CD4-positive, alpha-beta T cell treated with Interleukin-15 for 4 hours (primary cell): ENCODE measurements around the gene LIMS2.

Experiments used
- DNase-seq: peaks from one replicate; pipeline ENCODE4 v3.0.0-alpha.2; 2020; ENCODE audit warnings: low spot score

The LIMS2 gene

DNA sequence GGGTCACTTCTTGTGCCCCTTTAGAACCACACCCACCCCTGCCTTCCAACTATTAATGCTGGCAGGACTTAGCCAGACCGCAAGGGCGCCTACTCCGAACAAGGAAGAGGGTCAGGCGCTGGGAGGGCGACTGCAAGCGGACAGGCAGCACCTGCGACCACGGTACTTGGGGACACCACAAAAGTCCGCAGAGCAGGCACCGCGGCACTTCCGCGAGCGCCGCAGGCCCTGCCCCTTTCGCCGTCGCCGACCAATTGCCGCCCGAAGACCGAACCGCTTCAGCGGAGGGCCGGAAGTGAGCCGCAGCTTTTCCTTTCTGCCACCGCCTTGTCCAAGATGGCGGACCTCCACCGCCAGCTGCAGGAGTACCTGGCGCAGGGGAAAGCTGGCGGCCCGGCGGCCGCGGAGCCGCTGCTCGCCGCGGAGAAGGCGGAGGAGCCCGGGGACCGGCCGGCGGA, 25.9 kb upstream of the LIMS2 start, which contains the start of gene SFT2D3:
Gene SFT2D3 (plus strand): TSS at position 305 of the 458 bp plus-strand sequence. CDS start 32 bp downstream, at position 337.
- peak; percentile 92 for DNase-seq

DNA sequence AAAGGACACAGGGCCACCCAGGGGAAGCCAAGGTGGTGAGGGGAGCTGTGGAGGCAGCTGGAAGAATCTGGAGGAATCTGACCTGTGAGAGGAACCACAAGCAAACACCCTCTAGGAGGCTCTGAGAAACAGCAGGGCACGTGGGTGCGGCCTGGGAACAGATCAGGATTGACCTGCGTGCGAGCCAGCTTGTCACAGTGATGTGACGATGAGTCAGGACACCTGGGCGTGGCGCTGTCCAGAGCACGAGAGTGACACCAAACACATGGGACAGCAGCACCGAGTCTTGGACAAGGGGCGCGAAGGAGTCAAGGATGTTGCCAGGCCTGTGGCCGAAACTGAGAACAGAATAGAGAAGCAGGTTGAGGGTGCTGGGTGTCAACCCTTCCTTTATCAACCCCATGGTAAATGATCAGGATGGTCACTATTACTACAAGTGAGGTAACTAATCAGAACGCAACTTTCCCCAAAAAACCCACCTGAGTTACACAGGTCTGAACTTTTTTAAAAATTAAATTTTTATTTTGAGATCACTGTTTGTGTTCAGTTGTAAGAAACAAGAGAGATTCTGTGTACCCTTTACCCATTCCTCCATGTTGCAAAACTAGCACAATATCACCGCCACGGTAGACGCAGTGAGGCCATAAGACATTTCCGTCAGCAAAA, 25.3 kb upstream of the LIMS2 start:
- peak; percentile 31 for DNase-seq

DNA sequence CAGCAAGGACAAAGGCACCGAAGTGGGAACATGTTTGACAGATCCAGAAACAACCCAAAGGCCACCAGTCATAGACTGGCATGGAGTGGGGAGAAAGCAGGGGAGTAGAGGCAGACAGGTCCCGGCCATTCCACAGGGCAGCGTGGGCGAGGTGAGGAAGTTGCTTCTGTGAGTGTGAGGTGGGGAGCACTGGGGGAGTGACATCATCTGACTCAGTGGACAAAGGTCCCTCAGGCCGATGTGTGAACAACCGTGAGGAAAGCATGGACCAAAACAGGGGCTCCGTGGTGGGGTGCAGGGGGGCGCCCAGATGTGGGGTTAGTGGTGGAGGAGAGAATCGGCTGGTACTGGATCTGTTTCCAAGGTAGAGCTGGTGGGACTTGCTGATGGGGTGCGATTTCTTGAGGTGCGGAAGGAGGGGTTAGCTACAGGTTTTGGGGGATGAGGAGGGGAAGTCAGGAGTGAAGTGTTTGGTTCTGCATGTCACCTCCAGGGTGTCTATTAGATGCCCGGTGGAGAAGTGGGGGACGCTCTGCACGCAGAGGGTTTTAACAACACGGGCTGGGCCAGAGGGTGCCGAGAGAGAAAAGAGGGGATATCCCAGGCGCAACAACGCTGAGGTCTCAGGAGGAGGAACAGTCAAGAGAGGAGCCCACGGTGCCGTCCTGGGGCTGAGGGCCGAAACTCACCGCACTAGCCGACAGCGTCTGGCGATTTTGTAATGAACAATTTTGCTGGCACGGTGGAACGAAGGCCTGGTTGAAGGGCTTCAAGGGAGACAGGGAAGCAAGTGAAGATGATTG, 23.4 kb upstream of the LIMS2 start:
- no peak for DNase-seq

DNA sequence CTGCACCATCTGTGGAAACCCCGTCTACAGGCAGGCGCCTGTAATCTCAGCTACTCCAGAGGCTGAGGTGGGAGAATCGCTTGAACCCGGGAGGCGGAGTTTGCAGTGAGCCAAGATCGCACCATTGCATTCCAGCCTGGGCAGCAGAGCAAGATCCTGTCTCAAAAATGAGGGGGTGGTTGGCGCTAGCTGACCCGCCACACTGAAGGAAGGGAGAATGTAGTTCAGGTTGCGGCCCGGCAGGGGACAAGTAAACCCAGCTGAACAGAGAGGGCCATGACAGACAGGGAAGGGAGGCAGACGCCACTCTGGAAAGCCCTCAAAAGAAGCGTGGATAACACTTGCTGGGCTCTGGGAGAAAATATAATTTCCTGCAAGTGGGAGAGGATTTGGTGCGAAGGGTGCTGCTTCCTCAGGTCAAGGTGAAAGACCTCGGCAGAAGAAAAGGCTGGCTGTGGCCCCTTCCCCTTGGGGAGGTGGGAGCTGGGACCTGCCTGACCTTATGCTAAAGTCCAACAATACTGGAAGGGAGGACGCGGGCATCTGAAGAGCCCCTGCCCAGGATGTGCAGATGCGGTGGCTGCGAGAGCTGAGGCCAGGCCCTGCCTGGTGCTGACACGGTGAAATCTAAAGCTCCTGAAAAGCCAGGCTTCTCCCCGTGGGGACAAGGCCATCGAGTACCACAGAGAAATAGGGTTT, 22.3 kb upstream of the LIMS2 start:
- DNase-seq, result no peak

DNA sequence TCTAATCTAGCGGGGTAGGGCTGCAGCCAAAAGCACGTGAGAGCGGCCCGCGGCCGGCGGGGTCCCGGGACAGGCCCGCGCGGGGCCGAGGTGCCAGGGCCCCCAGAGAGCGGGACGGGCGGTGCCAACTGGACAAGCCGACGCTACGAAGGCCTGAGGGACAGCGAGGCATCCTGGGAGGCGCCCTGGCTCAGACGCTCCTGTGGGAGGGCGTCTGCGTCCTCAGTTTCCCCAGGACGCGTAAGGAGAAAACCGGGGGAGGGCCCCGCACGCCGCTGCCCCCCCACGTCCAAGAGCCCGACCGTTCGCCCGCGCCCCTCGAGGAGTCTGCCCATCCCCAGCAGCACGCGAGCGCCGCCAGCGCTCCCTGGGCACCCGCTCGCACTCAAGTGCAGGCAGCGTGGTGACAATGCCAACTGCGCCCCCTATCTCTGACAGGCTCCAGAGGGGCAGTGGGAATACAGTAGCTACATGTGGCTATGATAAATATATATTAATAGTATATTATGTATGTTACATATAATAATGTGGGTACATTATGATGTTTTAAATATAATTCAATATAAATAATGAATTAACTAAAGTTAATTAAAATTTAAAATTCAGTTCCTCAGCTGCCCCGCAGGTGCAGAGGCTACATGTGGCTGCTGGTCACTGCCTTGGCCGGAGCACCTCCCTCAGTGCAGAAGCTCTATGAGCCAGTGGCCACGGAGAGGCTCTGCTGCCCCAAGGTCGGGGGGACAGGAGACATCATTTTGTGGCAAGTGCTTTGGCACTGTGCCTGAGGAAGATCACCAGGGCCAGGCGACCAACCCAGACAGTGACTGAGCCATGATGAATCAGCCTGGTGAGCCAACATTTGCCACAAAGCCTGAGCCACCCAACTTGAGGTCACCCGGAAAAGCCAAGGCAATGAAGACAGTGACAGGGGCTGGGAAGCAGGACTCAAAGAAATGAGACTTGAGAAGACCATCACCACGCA, 20.5 kb upstream of the LIMS2 start:
- peak; percentile 41 for DNase-seq

DNA sequence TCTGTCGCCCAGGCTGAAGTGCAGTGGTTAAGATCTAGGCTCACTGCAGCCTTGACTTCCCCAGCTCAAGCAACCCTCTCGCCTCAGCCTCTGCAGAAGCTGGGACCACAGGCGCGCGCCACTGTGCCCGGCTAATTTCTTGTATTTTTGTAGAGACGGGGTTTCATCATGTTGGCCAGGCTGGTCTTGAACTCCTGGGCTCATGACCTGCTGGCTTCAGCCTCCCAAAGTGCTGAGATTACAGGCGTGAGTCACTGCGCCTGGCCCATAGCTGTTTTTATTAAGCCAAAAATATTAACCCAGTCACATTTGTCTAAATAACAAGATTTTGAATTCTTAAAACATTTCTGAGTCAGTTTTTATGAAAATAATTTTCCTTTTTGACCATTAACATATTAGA, 19.7 kb upstream of the LIMS2 start:
- no peak for DNase-seq

DNA sequence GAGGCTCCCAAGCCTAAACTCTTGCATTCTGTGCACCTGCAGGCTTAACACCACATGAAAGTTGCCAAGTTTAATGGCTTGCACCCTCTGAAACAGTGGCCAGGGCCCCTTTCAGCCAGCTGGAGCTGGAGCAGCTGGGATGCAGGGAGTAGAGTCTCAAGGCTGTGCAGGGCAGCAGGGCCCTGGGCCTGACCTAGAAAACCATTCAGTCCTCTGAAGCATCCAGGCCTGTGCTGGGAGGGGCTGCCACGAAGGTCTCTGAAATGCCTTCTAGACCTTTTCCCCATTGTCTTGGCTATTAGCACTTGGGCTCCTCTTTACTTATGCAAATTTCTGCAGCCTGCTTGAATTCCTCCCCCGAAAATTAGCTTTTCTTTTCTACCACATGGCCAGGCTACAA, 15.4 kb upstream of the LIMS2 start:
- no peak for DNase-seq

DNA sequence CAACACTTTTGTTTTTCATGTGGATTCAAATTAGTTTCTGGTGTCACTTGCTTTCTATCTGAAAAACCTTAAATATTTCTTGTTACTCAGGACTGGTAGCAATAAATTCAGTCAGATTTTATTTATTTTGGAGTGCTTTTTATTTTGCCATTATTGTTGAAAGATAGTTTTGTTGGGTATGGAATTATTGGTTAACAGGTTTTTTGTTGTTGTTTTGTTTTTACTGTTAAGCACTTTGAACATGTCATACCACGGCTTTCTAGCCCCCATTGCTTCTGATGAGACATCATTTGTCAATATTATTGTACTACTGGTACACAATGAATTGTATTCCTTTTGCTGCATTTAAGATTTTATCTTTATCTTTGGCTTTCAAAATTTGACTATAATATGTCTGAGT, 13.1 kb upstream of the LIMS2 start:
- no peak for DNase-seq

DNA sequence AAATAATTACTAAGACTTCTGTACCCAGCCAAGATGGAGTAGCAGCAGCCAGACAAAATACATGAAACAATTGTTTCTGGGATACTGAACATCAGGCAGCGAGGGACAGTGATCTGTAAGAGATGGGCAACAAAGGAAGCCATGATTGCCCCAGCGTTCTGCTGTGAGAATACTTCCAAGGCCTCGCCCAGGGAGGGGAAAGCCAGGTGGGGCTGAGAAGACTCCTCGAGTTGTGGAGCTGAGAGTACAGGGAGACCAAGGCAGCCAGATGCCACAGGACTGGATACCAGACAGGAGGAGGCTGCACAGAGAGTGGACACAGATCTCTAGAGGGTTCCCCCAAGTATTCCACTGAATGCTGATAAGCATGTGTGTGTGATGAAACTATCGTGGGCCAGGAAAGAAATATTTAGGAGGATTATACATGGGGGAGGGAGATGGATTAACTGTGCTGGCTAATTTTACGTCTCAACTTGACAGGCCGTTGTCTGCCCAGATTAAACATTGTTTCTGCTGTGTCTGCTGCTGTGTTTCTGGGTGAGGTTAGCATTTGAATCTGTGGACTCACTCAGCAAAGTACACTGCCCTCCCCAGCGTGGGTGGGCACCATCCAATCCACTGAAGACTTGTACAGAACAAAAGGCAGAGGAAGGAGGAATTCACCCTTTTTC, 10.2 kb upstream of the LIMS2 start:
- DNase-seq, result no peak

DNA sequence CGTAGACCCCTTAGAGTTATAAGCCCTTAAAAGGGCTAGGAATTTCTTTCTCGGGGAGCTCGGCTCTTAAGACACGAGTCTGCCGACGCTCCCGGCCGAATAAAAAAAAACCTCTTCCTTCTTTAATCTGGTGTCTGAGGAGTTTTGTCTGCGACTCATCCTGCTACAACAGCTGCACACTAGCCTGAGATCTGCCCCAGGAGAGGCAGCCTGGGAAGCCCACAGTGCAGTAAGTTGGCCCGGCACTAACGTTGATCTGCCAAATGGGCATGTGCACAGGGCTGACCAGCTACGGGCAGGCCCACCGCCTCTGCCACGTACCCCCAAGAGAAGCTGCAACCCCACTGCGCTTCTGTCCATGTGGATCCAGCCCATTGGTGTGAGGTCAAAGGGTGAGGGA, 8.4 kb upstream of the LIMS2 start:
- no peak for DNase-seq

DNA sequence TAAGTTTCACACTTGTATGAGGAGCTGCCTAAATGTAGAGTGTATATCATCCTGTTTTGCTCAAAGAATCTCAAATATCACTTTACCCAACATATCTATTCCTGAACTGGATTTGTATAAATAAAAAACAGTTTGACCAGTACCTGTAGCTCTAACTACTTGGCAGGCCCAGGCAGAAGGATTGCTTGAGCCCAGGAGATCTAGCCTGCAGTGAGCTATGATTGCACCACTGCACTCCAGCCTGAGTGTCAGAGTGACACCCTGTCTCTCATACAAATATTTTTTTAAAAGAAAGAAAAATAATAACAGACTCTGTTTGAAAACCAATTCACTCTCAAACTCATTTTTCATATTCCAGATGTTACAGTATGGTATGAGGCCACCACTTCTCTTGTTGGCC, 7.7 kb upstream of the LIMS2 start:
- DNase-seq, result no peak

DNA sequence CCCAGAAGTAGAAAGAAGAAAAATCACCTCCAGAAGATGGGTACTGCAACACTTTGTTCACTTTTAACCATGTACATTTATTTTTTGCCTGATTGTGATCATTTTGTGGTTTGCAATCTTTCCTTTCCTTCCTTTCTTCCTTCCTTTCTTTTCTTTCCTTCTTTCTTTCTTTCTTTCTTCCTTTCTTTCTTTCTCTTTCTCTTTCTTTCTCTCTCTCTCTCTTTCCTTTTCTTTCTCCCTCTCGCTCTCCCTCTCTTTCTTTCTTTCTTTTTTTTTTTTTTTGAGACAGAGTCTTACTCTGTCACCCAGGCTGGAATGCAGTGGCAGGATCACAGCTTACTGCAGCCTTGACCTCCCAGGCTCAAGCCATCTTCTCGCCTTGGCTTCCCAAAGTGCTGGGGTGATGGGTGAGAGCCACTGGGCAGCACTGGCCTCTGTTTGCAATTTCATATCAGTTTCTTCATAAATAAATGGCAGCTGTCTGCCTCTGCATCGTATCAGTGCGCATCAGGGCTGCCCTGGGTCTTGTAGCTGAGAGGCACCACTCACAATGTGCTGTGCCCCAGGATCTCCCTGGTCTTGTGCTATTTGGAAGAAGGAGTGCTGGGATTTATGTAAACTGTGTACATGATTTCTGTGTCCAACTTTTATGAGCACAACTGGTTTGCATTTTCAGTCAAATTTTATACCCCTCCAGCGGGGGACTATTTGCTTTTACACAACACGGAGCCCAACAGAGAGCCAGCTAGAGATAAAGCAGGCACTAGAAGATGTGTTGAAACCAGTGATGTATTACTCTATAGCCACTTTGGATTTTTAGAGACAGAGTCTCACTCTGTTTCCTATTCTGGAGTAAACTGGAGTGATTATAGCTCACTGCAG, 6.9 kb upstream of the LIMS2 start:
- no peak for DNase-seq

DNA sequence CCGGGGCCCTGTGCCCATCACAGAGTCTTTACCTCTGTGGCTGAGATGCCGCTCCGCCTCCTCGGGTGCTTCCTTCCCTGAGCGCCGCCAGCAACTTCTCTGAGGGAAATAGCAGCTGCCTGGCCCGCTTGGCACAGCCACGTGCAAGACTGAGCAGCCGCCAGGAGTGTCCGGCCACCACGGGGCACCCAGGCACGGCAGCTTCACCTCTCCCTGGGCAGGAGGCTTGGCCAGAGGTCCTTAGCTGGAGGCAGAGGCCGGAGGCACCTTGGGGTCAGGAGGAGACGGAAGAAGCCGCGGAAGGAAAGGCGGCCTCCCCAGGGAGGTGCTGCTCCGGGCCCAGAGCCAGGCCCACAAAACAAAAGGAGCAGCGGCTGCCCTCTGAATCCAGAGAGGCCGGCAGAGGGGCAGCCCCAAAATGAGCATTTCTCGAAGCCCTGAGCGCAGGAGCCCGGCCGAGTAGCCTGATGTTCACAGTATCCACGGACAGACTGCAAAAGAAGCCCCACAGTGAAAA, 6.0 kb upstream of the LIMS2 start:
- DNase-seq, result no peak

DNA sequence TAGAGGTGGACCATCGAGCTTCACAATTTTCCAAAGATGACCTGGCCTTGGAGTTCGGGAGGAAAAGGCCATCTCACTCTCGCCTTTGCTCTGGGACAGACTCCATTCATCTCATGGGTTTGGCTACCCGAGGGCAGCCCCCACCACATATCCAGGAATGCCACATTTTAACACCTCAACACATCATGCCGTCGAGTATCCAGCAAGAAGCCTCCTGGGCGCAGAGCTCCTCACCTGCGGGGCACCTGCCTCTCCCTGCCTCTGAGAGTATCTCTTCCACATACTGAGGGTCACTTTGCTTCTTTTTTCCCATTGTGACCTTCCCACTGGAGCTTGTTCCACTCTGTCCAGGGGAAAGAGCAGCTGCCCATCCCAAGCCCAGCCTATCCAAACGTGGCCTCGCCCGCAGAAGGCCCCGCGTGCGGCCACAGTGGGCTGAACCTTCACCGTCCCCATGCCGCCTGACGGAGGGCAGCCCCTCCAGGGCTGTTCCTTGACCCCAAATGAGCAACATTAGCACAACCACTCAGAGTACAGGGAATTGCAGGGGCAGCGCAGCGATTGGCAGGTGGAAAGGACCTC, 5.5 kb upstream of the LIMS2 start:
- DNase-seq, result no peak

DNA sequence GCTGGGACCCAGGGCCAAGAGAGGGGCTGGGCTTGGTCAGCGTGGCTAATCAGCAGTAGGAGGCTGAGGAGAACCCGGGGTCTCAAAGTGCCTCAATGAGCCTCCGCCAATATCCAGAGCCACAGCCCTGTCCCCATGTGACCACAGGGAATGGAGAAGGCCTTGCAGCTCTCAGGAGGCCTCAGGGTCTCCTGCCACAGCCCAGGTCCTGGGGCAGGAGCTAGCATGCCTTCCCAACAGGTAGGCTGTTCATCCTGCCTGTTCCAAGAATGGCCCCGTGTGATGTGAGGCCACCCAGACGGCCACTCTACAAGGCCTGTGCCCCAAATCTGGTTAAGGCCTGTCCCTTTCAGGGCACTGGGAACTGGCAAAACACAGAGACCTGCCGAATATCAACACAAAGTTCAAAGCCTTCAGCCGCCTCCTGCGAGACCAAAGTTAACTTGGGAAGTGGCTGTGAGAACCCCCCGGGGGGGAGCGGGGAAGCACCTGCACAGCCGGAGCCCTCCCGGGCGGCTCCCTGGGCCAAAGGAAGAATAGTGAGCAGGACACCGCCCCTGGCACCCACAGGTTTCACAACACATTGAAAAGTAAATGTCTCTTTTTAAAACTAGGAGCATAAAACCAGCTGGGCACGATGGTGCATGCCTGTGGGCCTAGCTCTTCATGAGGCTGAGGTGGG, 4.5 kb upstream of the LIMS2 start:
- no peak for DNase-seq

DNA sequence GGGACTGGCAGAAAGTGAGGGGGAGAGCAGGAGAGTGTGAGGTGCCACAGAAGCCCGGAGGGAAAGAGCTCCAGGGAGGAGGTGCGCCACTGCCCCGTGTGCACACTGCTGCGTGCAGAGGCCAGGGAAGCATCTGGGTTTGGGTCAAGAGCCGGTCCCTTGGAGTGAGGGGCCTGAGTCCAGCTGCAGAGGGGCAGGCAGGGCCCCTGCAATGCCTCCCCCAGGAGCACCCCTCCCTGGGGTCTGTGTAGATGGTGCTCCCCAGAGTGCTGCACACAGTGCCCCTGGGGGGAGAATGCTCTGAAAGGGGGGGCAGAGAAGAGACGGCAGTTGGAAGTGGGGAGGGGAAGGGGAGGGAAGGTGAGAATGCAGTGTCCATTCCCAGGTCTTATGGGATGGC, 3.7 kb upstream of the LIMS2 start:
- no peak for DNase-seq

DNA sequence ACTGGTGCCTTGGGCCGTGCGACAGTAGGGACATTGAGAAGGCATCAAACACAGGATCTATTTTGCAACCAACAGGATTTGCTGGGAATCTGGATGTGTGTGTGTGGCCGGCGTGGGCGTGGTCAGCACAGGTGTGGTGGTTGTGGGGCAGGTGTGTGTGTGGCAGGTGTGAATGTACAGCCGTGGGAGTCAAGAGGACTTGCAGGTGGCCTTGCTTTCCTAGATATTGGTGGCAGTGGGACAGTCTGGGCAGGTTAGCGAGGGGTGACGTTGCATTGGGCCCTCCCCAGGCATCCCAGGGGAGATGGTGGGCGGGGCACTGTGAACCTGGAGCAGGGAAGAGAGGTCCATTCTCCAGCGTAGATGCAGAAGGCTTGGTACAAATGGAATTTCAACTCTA, 3.2 kb upstream of the LIMS2 start:
- no peak for DNase-seq

DNA sequence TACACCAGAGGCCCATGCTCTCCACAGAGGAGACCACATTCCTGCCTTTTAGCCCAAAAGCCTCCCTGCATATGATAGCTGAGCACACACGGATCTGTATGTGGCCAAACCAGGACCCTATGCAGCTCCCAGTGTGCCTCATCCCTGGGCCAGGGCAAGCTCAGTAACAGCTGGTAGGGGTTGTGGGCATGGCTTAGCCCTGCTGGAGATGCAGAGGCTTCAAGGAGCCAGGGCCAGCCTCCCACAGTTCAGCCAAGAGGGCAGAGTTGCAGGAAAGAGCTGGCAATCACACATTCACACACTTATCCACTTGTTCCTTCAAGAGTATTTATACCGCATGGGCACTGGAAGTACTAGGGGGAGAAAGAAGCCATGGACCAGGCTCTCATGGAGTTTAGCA, 1.6 kb upstream of the LIMS2 start:
- DNase-seq, result no peak
